Astrocyte of the cerebellum (primary cell): ENCODE measurements around the gene HOXD13.

Experiments used
- DNase-seq: peaks from one replicate; pipeline ENCODE4 v3.0.0-alpha.2; 2011; ENCODE audit warnings: low read depth
- H3K4me3 ChIP-seq: 2 replicates; pipeline ENCODE4 v1.5.1; 2011; ENCODE audit warnings: mild to moderate bottlenecking, low read depth, low read length, moderate library complexity
- in situ Hi-C: cut with HindIII; loops from 2 replicates; pipeline ENCODE4 v1.10.0; 2017; ENCODE audit warnings: low sequenced_read_pairs
- TF ChIP-seq, protein P1 (sequence below): IDR thresholded peaks from 2 replicates; pipeline ENCODE4 v1.5.1; 2012; ENCODE audit warnings: low read length, low read depth, moderate library complexity, mild to moderate bottlenecking; ENCODE audit errors: missing control alignments

HOXD13 gene

DNA sequence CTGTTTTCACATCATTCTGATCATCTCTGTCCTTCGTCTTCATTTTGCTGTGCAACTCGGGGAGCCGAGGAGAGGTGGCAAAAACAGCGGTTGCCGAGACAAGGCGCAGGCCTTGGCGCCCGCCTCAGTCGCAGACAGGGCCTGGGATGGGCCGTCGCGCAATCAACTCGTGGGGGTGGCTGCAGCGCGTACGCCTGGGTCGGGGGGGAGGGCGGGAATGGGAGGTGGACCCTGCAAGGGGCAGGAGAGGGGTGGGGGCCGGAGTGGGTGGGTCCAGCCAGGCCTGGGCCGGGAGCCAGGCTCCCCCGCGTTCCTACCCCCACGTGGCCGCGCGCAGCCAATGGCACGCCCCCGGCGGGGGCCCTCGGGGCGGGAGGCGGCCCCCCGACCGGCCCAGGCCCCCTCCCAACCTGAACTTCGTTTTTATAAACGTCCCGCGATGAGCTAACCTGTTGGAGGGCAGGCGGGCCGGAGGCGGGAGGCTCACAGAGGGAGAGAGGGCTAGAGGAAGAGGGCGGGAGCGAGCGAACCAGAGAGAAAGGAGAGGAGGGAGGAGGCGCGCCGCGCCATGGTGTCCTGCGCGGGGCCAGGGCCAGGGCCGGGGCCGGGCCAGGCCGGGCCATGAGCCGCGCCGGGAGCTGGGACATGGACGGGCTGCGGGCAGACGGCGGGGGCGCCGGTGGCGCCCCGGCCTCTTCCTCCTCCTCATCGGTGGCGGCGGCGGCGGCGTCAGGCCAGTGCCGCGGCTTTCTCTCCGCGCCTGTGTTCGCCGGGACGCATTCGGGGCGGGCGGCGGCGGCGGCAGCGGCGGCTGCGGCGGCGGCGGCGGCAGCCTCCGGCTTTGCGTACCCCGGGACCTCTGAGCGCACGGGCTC, at the start of gene HOXD13:
Gene HOXD13, plus strand, starts transcription at position 452 of the 875 bp plus-strand sequence. Its CDS starts 170 bp downstream, at position 622.
- in situ Hi-C loops = loop anchor here (5.0 to 25.0 kb wide), 2 partner anchors 720 to 1180 kb away; no protein-coding TSS in a partner anchor
- H3K4me3 ChIP-seq = no peak within 1 kb of the TSS
- TF ChIP-seq, protein P1, sequence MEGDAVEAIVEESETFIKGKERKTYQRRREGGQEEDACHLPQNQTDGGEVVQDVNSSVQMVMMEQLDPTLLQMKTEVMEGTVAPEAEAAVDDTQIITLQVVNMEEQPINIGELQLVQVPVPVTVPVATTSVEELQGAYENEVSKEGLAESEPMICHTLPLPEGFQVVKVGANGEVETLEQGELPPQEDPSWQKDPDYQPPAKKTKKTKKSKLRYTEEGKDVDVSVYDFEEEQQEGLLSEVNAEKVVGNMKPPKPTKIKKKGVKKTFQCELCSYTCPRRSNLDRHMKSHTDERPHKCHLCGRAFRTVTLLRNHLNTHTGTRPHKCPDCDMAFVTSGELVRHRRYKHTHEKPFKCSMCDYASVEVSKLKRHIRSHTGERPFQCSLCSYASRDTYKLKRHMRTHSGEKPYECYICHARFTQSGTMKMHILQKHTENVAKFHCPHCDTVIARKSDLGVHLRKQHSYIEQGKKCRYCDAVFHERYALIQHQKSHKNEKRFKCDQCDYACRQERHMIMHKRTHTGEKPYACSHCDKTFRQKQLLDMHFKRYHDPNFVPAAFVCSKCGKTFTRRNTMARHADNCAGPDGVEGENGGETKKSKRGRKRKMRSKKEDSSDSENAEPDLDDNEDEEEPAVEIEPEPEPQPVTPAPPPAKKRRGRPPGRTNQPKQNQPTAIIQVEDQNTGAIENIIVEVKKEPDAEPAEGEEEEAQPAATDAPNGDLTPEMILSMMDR = no peak
- no peak for DNase-seq

DNA sequence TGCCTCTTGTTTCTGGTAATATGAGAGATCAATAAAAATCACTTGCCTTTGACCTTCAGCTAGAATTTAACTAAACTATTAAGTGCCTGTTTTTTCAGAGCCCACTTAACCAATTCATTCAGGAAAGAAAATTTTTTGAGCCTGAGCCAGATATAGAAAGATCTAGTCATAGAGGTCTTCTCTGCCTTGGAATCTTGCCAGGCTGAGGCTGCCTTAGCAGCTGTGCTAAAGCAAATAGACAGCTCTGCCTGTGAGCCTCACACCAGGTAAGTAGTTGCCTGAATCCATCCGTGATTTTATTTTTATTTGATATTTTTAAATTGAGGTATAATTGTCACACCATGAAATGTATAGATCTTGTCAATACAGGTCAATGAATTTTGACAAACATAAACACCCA, 36.1 kb upstream of the HOXD13 start:
- TF ChIP-seq, protein P1 = no peak
- no peak for DNase-seq
- in situ Hi-C loops = loop anchor here (25.0 kb wide), 1 partner anchor 369 kb away; no protein-coding TSS in a partner anchor

DNA sequence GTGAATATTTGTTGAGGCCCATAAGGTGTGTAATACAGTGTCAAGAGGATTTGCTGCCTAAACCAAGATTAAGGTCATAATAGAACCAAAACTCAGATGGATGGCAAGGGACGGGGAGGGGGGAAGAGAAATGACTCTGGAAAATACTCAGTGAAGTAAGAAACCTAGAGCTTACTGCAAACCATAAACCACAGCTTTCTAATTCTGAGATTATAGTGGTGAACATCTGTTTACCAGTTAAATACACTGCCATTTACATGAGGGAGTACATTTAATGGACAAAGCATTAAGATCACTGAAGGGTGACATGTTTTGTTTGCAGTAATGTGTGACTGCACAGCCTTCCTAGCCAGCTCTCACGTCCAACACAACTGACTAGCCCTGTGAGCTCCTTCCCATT, 28.6 kb upstream of the HOXD13 start:
- in situ Hi-C loops = loop anchor here (25.0 kb wide), 1 partner anchor 377 kb away; no protein-coding TSS in a partner anchor
- no peak for DNase-seq
- TF ChIP-seq, protein P1 = no peak
- H3K4me3 ChIP-seq = no peak overlapping the region

More for the DNA sequence above, 36.1 kb upstream of the HOXD13 start:
- H3K4me3 ChIP-seq = no peak overlapping the region

DNA sequence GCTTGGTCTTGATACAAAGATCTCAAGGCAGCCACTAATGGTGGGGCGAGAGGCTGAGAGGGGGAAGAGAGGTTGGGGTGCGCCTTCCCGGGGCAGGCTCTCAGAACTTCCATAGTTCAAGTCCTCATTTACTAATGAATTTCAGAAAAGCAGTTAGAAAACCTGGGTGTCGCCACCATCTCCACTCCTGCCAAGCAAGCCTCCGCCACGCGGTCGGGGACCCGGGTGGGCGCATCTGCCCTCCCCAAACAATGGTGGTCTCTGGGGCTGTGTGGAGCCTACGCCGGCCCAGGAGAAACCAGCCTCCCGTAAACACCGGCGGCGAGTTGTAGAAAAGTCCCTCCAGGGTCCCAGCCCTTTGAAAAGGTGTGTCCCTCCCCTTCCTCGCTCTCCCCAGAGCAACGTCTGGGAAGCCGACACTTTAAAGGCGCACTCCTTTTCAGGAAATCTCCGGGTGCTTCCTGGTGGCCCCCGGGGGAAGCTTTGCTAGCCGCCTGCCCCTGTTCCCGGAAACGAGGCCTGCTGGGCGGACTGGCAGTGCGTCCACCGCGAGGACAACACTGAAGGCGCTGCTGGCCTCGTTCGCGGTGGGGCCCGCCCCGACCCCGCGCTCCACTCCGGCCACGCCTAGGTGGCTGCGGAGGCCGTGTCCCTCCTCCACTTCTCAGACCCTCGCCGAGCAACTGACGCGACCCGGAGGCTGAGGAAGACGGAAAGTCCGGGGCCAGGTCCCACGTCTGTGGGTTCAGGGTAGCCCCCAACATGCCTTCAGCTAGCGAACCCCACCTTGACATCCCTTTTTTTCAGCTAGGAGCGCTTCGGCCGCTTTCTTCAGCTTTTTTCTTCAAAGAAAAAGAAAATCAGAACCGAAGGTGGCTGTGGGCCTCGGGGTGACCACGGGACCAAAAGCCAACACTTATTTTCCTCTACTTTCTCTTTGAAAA, 25.6 kb upstream of the HOXD13 start:
- in situ Hi-C loops = loop anchor here (25.0 kb wide), 1 partner anchor 380 kb away; no protein-coding TSS in a partner anchor
- H3K4me3 ChIP-seq = no peak overlapping the region
- TF ChIP-seq, protein P1 = no peak
- DNase-seq = no peak

DNA sequence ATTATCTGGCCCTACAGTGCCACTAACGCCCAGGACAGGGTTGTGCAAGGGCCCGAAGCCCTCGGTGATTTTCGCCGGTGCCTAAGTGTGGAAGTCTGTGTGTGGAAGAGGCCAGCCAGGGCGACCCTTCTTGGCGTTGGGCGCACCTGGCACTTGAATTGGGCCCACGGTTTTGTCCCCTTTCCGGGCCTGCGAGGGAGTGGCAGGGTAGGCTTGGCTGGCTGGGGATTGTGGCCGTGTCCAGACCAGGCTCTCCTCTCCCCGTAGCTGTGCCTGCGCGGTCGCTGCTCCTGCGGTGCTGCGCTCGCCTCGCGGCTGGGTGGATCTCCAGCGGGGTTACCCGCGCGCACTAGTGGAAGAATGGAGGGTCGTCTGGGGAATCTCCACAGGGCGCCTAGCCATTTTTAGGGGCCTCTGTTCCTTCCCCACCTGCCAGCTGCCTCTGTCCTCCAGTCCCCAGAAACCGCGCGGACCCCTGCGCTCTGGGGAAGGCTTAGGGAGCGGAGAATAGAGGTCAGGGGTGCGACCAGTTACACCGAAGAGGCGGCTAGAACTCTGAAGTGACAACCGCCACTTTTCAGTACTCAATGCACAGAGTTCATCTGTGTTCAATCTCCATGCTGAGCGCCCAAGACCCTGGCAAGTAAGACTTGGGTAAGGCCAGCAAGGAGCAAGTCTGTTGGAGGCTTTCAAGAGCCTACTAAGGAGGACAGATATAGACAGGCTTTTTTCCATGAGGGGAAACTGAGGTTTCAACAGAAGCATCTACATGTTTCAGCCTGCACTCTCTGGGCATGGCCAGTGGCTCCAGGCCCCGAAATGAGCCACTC, 24.7 kb upstream of the HOXD13 start:
- in situ Hi-C loops = loop anchor here (25.0 kb wide), 1 partner anchor 381 kb away; no protein-coding TSS in a partner anchor
- no peak overlapping the region for H3K4me3 ChIP-seq
- TF ChIP-seq, protein P1 = no peak
- DNase-seq = no peak
